Measurements from ENCODE around the gene BAZ2B. TPM values are rescaled to one million over a fixed set of nuclear protein-coding genes. Genes with fewer than 3 reads are reported as not detected.

BAZ2B gene
- total RNA-seq, 2 experiments from 2014 or later = 8.1 to 8.4 TPM

DNA sequence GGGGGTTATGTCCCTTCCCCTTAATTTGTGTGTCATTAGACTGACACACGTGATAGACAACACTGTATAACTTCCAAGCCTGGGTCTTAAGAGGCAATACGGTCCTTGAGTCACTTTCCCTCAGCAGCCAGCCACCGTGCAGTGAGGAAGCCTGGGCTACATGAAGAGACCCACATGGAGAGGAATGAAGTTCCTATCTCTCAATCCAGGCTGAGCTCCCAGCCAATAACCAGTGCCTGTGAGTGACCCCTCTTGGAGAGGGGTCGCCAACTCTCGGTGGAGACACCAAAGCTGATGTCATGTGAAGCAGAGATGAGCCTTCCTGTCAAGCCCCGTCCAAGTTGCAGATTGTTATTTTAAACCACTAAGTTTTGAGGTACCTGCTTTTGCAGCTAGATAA is 324.2 kb downstream of the BAZ2B start:
- Mint-ChIP-seq H3K4me3 (no peak overlapping the region), H3K27ac (no peak overlapping the region), H3K9me3 (ENCODE audit: low read depth) (no peaks in the 10 kb centered on the region), H3K27me3 (no peaks in the 10 kb centered on the region), H3K4me1 (peaks cover 15% of the 10 kb centered on the region), H3K36me3 (ENCODE audit: low read depth) (no peaks in the 10 kb centered on the region)
- ATAC-seq = no peak
- CTCF ChIA-PET = no interaction called here
- POLR2A ChIA-PET = no interaction called here
- DNase-seq = no peak
- intact Hi-C loops (cut with DNase I, micrococcal nuclease) = no loop called here

DNA sequence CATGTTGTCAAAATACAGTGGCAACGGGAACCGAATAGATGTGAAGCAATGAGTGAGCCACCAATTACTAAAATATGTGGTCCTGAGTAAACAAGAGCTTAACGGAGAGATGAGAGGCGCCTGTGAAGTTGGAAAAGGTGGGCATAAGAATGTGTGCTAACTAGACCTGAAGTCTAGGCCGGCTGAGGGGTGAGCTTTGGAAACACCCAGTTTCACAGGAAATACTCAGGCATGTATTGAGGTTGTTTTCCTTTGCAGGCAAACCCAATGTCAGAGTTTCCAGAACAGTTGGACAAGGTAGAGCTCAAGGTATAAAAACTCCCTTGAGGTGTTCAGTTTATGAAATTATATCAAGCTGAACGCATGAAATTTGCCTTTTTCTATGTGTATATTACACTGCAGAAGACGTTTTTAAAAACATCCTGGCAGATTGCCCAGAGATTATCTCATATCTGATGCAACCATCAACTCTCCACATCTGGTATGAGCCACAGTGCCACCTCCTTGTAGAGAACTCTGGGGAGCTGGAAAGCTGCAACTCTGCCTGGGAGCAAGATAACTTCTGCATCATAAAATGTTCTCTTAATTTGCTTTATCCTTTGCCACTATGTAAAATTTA is 325.9 kb downstream of the BAZ2B start:
- Mint-ChIP-seq H3K27ac (peak overlapping the region; percentile 44), H3K4me1 (peaks cover 23% of the 10 kb centered on the region), H3K9me3 (ENCODE audit: low read depth) (no peaks in the 10 kb centered on the region), H3K36me3 (ENCODE audit: low read depth) (no peaks in the 10 kb centered on the region), H3K4me3 (no peak overlapping the region), H3K27me3 (no peaks in the 10 kb centered on the region)
- intact Hi-C loops (cut with DNase I, micrococcal nuclease) = no loop called here
- DNase-seq (peak; percentile 45), ATAC-seq (peak; percentile 12)
- ChIA-PET CTCF (interaction anchor here (0.9 kb wide), 1 partner anchor 13 kb away, joined by 3 read pairs; no protein-coding TSS in a partner anchor), POLR2A (no interaction called here)

DNA sequence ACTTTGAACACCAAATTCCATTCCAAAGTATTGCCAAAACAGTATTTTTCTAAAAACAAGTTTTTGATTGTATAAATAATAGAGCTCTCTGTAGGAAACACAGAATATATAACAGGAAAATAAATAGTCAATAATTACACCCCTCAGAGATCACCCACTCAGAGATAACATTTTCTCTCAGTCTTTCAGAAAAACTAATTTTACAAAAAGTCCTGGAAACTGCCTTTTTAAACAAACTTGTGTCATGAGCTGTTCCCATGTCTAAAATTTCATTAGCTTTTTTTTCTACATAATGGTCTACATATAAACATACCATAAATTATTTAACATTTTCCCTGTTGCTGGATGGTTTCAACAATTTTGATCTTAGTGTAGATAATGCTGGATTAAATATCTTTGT is 328.6 kb downstream of the BAZ2B start:
- POLR2A ChIA-PET = interaction anchor here (0.6 to 1.0 kb wide), 4 partner anchors 37 to 638 kb away, joined by 3 to 8 read pairs (median 5); no protein-coding TSS in a partner anchor
- Mint-ChIP-seq H3K9me3 (ENCODE audit: low read depth) (no peaks in the 10 kb centered on the region), H3K4me1 (peaks cover 28% of the 10 kb centered on the region), H3K36me3 (ENCODE audit: low read depth) (peaks cover under 1% of the 10 kb centered on the region), H3K27ac (no peak overlapping the region), H3K27me3 (no peaks in the 10 kb centered on the region), H3K4me3 (peak overlapping the region; percentile 84)
- CTCF ChIA-PET = interaction anchor here (0.7 to 0.8 kb wide), 2 partner anchors 18 to 102 kb away, joined by 4 read pairs; no protein-coding TSS in a partner anchor
- ATAC-seq = no peak
- no peak for DNase-seq
- intact Hi-C loops (cut with DNase I, micrococcal nuclease) = loop anchor here in 1 of 2 experiments (2.0 to 10.0 kb wide), 7 partner anchors 229 to 1877 kb away; partner anchors contain the start of genes CCDC148, LY75, PKP4 and TANC1

DNA sequence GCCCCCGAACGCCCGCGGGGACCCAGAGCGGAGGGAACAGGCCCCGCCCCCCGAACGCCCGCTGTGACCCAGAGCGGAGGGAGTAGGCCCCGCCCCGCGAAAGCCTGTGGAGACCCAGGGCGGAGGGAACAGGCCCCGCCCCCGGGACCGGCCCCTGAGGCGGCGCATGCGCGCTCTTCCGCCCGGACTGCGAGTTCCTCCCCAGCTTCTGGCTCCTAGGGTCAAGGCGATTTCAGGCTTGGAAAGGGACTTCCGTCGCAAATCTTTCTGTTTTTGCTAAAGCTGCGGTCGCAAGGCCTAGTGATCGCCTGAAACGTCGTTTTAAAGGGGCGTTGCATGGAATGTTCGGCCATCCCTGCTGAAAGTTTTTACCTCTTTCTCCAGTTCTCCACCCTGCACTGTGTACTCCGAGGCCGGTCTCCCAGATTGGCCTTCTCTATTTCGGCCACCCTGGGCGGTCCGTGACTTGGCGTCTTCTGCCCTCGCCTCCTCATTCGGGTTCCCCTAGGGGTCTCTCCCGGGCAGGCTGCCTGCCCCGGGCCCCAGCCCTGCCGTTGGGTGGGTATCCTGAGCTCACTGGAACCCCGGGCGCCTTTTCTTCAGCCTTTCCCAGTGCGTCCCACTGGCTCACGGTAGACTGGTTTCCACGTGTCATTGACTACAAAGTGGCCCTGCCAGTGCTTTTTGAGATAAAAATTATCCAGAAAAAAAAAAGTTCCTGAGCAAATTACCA is 329.5 kb downstream of the BAZ2B start:
- POLR2A ChIA-PET = interaction anchor here (0.6 to 1.0 kb wide), 3 partner anchors 38 to 639 kb away, joined by 3 to 6 read pairs (median 4); no protein-coding TSS in a partner anchor
- Mint-ChIP-seq H3K4me1 (peaks cover 29% of the 10 kb centered on the region), H3K4me3 (peak overlapping the region; percentile 84), H3K27ac (peak overlapping the region; percentile 83), H3K36me3 (ENCODE audit: low read depth) (peaks cover 5% of the 10 kb centered on the region), H3K9me3 (ENCODE audit: low read depth) (no peaks in the 10 kb centered on the region), H3K27me3 (no peaks in the 10 kb centered on the region)
- intact Hi-C loops (cut with DNase I, micrococcal nuclease) = loop anchor here (1.0 to 10.0 kb wide), 8 partner anchors 230 to 1878 kb away; partner anchors contain the start of genes MARCHF7 (in 2 of the 2), CCDC148 (in 1 of the 2), LY75 (in 1 of the 2) and PKP4 (in 1 of the 2)
- ATAC-seq = peak; percentile 99
- peak; percentile 99 for DNase-seq
- CTCF ChIA-PET = interaction anchor here (0.8 kb wide), 2 partner anchors 18 to 549 kb away, joined by 3 to 4 read pairs; no protein-coding TSS in a partner anchor

DNA sequence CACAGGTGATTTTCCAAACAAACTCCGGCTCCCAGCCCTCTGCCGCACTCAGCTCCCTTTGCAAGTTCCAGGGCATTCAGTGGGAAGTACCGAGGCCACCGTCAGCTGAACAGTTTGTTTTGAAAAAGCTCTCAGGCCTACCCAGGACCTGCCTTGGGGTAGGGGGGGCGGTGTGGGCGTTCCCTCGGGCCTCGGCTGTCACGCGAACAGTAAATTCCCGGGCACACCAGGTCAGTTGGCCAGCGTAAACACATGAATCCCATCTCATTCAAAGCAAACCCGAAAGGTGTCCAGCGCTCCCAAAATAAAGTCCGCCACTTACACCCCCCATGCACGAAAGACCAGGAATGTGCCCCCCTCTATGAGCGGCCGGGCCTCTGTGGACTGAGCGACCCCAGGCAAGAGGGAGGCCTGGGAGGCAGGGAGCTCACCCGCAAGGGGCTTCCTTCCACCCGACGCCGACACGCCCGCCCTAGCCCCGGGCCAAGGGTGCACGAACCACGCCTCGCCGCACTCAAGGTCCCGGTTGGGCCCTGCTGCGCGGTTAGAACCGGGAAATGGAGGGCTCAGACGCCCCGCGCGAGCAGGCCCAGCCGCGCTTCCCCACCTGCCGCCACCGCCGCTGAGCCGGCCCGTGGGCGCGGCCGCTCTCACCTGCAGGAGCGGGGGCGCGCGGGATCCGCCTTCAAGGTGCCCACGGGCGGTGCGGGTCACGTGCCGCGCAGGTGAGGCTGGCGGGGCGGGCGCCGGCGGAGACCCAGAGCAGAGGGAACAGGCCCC is 330.2 kb downstream of the BAZ2B start, which contains the start of gene WDSUB1:
WDSUB1 (minus strand) TSS at position 775 of the 780 bp plus-strand sequence. CDS start 3,634 bp downstream, outside the sequence.
- H3K27me3 Mint-ChIP-seq = no peaks in the 10 kb centered on the region
- DNase-seq (peak; percentile 65), ATAC-seq (peak; percentile 33)
- ChIA-PET POLR2A (interaction anchor here (0.5 to 1.2 kb wide), 3 partner anchors 27 to 457 kb away, joined by 4 to 6 read pairs (median 5); no protein-coding TSS in a partner anchor), CTCF (interaction anchor here (0.8 kb wide), 1 partner anchor 550 kb away, joined by 3 read pairs; no protein-coding TSS in a partner anchor)
- peak within 1 kb of the TSS; percentile 84 for H3K4me3 Mint-ChIP-seq
- peak within 1 kb of the TSS; percentile 83 for H3K27ac Mint-ChIP-seq
- intact Hi-C loops (cut with DNase I, micrococcal nuclease) = loop anchor here (1.0 to 10.0 kb wide), 8 partner anchors 231 to 1879 kb away; partner anchors contain the start of genes MARCHF7 (in 2 of the 2), CCDC148 (in 1 of the 2), LY75 (in 1 of the 2) and PKP4 (in 1 of the 2)
- no peaks in the 10 kb centered on the region for H3K9me3 Mint-ChIP-seq (ENCODE audit: low read depth)
- peaks cover 7% of the 10 kb centered on the region for H3K36me3 Mint-ChIP-seq (ENCODE audit: low read depth)
- peaks cover 29% of the 10 kb centered on the region for H3K4me1 Mint-ChIP-seq

DNA sequence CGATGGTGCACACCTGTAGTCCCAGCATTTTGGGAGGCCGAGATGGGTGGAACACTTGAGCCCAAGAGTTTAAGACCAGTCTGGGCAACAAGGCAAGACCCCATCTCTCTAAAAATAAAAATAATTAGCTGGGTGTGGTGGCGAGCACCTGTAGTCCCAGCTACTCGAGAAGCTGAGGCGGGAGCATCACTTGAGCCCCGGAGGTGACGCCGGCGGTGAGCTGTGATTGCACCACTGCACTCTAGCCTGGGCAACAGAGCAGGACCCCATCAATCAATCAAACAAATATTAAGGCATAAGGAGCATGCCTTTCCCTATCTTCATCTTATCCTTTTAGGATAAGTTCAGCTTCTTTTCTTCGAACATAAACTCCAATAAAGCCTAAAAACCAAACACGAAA is 330.9 kb downstream of the BAZ2B start:
- Mint-ChIP-seq H3K9me3 (ENCODE audit: low read depth) (no peaks in the 10 kb centered on the region), H3K36me3 (ENCODE audit: low read depth) (peaks cover 7% of the 10 kb centered on the region), H3K4me1 (peaks cover 22% of the 10 kb centered on the region), H3K27ac (no peak overlapping the region), H3K4me3 (peak overlapping the region; percentile 84), H3K27me3 (no peaks in the 10 kb centered on the region)
- ChIA-PET CTCF (interaction anchor here (0.5 kb wide), 1 partner anchor 74 kb away, joined by 3 read pairs; no protein-coding TSS in a partner anchor), POLR2A (interaction anchor here (0.7 to 1.2 kb wide), 2 partner anchors 27 to 458 kb away, joined by 5 to 6 read pairs; no protein-coding TSS in a partner anchor)
- no peak for ATAC-seq
- intact Hi-C loops (cut with DNase I, micrococcal nuclease) = loop anchor here in 1 of 2 experiments (5.0 to 10.0 kb wide), 5 partner anchors 318 to 1879 kb away; partner anchors contain the start of genes CCDC148, PKP4, TANC1 and TANK
- no peak for DNase-seq

DNA sequence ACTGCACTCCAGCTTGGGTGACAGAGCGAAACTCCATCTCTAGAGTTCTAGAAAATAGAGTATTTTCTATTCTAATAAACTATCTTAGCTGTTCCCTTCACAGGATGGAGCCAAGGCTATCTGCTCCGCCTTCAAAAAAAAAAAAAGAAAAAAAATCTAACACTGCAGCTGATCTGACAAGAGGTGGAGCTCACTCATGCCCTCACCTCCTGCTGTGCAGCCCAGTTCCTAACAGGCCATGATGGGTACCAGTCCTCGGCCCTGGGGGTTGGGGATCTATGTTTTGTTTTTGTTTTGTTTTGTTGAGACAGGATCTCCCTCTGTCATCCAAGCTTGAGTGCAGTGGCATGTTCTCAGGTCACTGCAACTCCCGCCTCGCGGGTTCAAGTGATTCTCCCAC is 332.8 kb downstream of the BAZ2B start:
- ChIA-PET POLR2A (interaction anchor here (0.9 kb wide), 1 partner anchor 34 kb away, joined by 3 read pairs; no protein-coding TSS in a partner anchor), CTCF (interaction anchor here (0.6 to 0.7 kb wide), 2 partner anchors 12 to 535 kb away, joined by 3 to 5 read pairs; no protein-coding TSS in a partner anchor)
- Mint-ChIP-seq H3K27ac (no peak overlapping the region), H3K4me1 (peaks cover 17% of the 10 kb centered on the region), H3K9me3 (ENCODE audit: low read depth) (no peaks in the 10 kb centered on the region), H3K27me3 (no peaks in the 10 kb centered on the region), H3K4me3 (no peak overlapping the region), H3K36me3 (ENCODE audit: low read depth) (peaks cover 11% of the 10 kb centered on the region)
- intact Hi-C loops (cut with DNase I, micrococcal nuclease) = loop anchor here in 1 of 2 experiments (10.0 kb wide), 2 partner anchors 1121 to 1881 kb away; partner anchors contain the start of gene TANK
- ATAC-seq = no peak
- DNase-seq = no peak

DNA sequence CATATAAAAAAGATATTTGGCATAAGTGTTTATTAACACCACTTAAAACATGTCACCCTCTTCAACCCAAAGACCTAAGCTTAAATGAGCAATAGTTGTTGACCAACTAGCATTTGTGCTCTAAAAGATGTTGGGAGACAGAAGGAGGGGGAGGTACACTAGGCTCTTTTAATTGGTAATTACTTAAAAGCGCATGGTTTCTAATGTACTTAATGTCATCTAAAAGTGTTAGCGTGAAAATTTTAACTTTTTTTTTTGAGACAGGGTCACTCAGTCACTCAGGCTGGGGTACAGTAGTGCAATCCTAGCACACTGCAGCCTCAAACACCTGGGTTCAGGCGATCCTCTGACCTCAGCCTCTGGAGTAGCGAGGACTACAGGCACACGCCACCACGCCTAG is 335.3 kb downstream of the BAZ2B start:
- ATAC-seq = no peak
- no peak overlapping the region for H3K27ac Mint-ChIP-seq
- no peak overlapping the region for H3K4me3 Mint-ChIP-seq
- peaks cover 12% of the 10 kb centered on the region for H3K4me1 Mint-ChIP-seq
- peaks cover 11% of the 10 kb centered on the region for H3K36me3 Mint-ChIP-seq (ENCODE audit: low read depth)
- ChIA-PET CTCF (interaction anchor here (0.8 kb wide), 1 partner anchor 296 kb away, joined by 3 read pairs; no protein-coding TSS in a partner anchor), POLR2A (no interaction called here)
- intact Hi-C loops (cut with DNase I, micrococcal nuclease) = loop anchor here in 1 of 2 experiments (10.0 kb wide), 2 partner anchors 1124 to 1884 kb away; partner anchors contain the start of gene TANK
- H3K9me3 Mint-ChIP-seq (ENCODE audit: low read depth) = no peaks in the 10 kb centered on the region
- no peak for DNase-seq
- no peaks in the 10 kb centered on the region for H3K27me3 Mint-ChIP-seq

DNA sequence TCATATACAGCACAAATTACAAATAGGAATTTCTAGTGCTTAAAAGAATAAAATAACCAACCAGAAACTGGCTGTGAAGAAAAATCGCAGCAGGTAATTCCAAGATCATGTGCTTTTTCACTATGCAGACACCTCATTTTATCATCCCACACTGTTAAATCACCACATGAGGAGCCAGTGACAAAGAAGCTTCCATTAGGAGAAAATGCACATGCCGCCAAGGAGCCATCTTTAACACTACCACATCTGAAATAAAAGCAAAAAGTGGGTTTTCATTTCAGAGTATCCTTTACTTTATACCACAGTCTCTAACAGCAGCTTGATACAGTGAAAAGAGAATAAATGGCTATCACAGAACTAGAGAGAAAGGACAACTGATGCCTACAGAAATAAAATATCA is 336.6 kb downstream of the BAZ2B start:
- no peaks in the 10 kb centered on the region for H3K27me3 Mint-ChIP-seq
- POLR2A ChIA-PET = no interaction called here
- no peak for ATAC-seq
- intact Hi-C loops (cut with DNase I, micrococcal nuclease) = loop anchor here in 1 of 2 experiments (10.0 kb wide), 2 partner anchors 1125 to 1885 kb away; partner anchors contain the start of gene TANK
- CTCF ChIA-PET = no interaction called here
- no peak overlapping the region for H3K4me3 Mint-ChIP-seq
- H3K36me3 Mint-ChIP-seq (ENCODE audit: low read depth) = peaks cover 14% of the 10 kb centered on the region
- no peaks in the 10 kb centered on the region for H3K9me3 Mint-ChIP-seq (ENCODE audit: low read depth)
- peaks cover 4% of the 10 kb centered on the region for H3K4me1 Mint-ChIP-seq
- DNase-seq = no peak
- no peak overlapping the region for H3K27ac Mint-ChIP-seq

DNA sequence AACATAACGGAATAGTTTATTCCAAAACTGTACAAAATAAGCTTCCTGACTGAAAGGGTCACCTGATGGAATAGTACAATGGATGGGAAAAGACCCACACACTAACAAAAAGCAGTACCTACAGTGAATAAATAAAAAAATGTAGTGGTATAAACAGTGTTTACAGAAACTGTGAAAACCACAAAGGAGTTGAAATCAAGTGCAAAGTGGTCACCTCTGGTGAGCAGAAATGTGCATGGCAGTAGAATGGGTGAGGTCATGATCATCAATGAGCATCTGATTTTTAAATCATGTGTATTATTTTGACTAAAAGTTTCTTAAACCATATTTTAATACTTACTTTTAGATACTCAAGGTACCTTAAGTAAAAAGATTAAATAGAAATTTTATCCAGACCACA is 341.2 kb downstream of the BAZ2B start:
- no peak for DNase-seq
- Mint-ChIP-seq H3K4me1 (no peaks in the 10 kb centered on the region), H3K9me3 (ENCODE audit: low read depth) (no peaks in the 10 kb centered on the region), H3K27me3 (no peaks in the 10 kb centered on the region), H3K27ac (no peak overlapping the region), H3K36me3 (ENCODE audit: low read depth) (peaks cover 21% of the 10 kb centered on the region), H3K4me3 (no peak overlapping the region)
- no peak for ATAC-seq
- ChIA-PET POLR2A (no interaction called here), CTCF (no interaction called here)
- intact Hi-C loops (cut with DNase I, micrococcal nuclease) = no loop called here

All from activated CD4-positive, alpha-beta T cell treated with anti-CD3 and anti-CD28 coated beads for 36 hours (primary cell).